Panc1 (cell line): ENCODE measurements around the gene GPAM. TPM values are rescaled to one million over a fixed set of nuclear protein-coding genes. Genes with fewer than 3 reads are reported as not detected.
"Not testable (repeated sequence)": the region's sequence is repeated elsewhere in the genome, so short reads cannot be mapped to it uniquely, and the experiment has no call there.

Experiments used
- ATAC-seq: fragments of 200-7000 bp; cut with Tn5 transposase; 2 replicates; pipeline ENCODE4 v1.9.1; 2020; ENCODE audit warnings: mild to moderate bottlenecking, moderate library complexity
- BruUV-seq: library from RNA; stranded (reverse); fragments of 400-500 nt; replicated peaks from 2 replicates; lab custom pipeline; 2021; lab: Mats Ljungman, UMichigan
- CTCF ChIA-PET: fragments of 300-600 bp; sonication (Branson Sonifier 250); formaldehyde crosslinking; loops from one replicate; lab custom pipeline; 2022; ENCODE audit warnings: antibody characterized with exemption; lab: Charles Lee
- POLR2A ChIA-PET: fragments of 300-600 bp; sonication (Branson Sonifier 250); formaldehyde crosslinking; loops from one replicate; lab custom pipeline; 2022; ENCODE audit warnings: antibody characterized with exemption; lab: Charles Lee
- DNase-seq: peaks from one replicate; pipeline ENCODE4 v3.0.0-alpha.2; 2010; ENCODE audit warnings: low read depth, low spot score
- H3K27ac ChIP-seq: 2 replicates; pipeline ENCODE4 v1.5.1; 2011; ENCODE audit warnings: mild to moderate bottlenecking, low read length, inconsistent platforms
- H3K27me3 ChIP-seq: fragments of 200-500 bp; sonication (Bioruptor generic); 2 replicates; pipeline ENCODE4 v1.6.0; 2014; ENCODE audit warnings: low read length, inconsistent platforms; ENCODE audit not compliant: control insufficient read depth, insufficient read depth
- H3K36me3 ChIP-seq: fragments of 200-500 bp; sonication (Bioruptor generic); 2 replicates; pipeline ENCODE4 v1.5.1; 2014; ENCODE audit warnings: inconsistent platforms, mild to moderate bottlenecking, low read length, moderate library complexity; ENCODE audit not compliant: control insufficient read depth, insufficient read depth
- H3K4me1 ChIP-seq: 2 replicates; pipeline ENCODE4 v1.5.1; 2011; ENCODE audit warnings: inconsistent platforms, mild to moderate bottlenecking, low read length, moderate library complexity; ENCODE audit not compliant: control insufficient read depth, insufficient read depth
- H3K4me3 ChIP-seq, 2 experiments: 2 replicates each; pipeline ENCODE4 v1.5.1; 2011 to 2012; ENCODE audit warnings: low read depth in 2 of 2, low read length in 2 of 2, mild to moderate bottlenecking in 2 of 2, inconsistent platforms in 1 of 2, moderate library complexity in 1 of 2
- H3K9me3 ChIP-seq: fragments of 200-500 bp; sonication (Bioruptor generic); 2 replicates; pipeline ENCODE4 v1.5.1; 2014; ENCODE audit warnings: low read depth, mild to moderate bottlenecking, inconsistent platforms, low read length, moderate library complexity; ENCODE audit not compliant: control insufficient read depth, insufficient read depth
- POLR2AphosphoS5 ChIP-seq: IDR thresholded peaks from 2 replicates; pipeline ENCODE4 v1.6.1; 2012; ENCODE audit warnings: mild to moderate bottlenecking, low read depth, low read length, moderate library complexity
- SIN3A ChIP-seq: IDR thresholded peaks from 2 replicates; pipeline ENCODE4 v1.6.1; 2012; ENCODE audit warnings: low read depth, mild to moderate bottlenecking, low read length, moderate library complexity, borderline replicate concordance; ENCODE audit not compliant: insufficient read depth
- TCF7L2 ChIP-seq: IDR thresholded peaks from 2 replicates; pipeline ENCODE4 v1.6.1; 2011; ENCODE audit warnings: mild to moderate bottlenecking, low read depth, low read length, inconsistent platforms
- in situ Hi-C: cut with HindIII; loops from 2 replicates; pipeline ENCODE4 v1.10.0; 2016; ENCODE audit warnings: low sequenced_read_pairs, low pct_unique_long_range_greater_than_20kb
- intact Hi-C: fragments of 100-400 bp; cut with micrococcal nuclease; formaldehyde crosslinking; loops from one replicate; pipeline ENCODE4 v1.10.0; 2022; ENCODE audit not compliant: unreplicated experiment
- total RNA-seq: library from RNA; stranded (reverse); gene quantifications from one replicate; pipeline ENCODE4 v1.2.1, GENCODE V29; 2021; ENCODE audit not compliant: unreplicated experiment
- TF ChIP-seq, protein P1 (sequence below), 2 experiments: IDR thresholded peaks; 2 replicates each; pipeline ENCODE4 v1.6.1; 2011 to 2012; ENCODE audit warnings: low read depth in 2 of 2, control low read depth in 1 of 2, low read length in 1 of 2, mild to moderate bottlenecking in 1 of 2, moderate library complexity in 1 of 2; ENCODE audit not compliant: insufficient read depth in 1 of 2
- TF ChIP-seq, protein P2 (sequence below): fragments of 450-650 bp; IDR thresholded peaks from 2 replicates; pipeline ENCODE4 v1.5.1; 2017; ENCODE audit warnings: mild to moderate bottlenecking

The GPAM gene
- total RNA-seq, 1 experiment from 2014 or later = 8.0 TPM

DNA sequence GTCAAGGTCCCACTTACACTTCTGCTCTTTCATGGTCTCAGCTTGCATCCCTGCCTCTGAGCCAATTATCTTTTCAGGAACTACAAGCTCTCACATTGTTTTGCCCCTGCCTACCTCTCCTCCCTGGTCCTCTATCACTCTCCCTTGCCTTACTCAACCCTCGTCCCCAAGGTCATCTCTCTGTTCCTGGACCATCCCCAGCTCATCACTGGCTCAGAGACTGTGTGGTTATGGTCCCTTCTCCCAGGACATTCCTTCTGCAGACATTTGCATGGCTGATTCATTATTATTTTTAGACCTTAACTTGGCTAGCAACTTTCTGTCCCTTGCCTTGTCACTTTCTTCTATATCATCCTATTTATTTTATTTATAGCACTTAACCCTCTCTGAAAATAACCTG, 17.8 kb upstream of the GPAM start:
- H3K4me3 ChIP-seq = no peak overlapping the region
- no peak for ATAC-seq
- no peak for DNase-seq
- POLR2A ChIA-PET = no interaction called here
- peaks cover 4% of the 10 kb centered on the region; the same call in 1 of the 2 replicates for H3K27me3 ChIP-seq
- CTCF ChIA-PET = no interaction called here
- TF ChIP-seq TCF7L2 = no peak
- no peak for TF ChIP-seq SIN3A
- no peak for TF ChIP-seq POLR2AphosphoS5
- TF ChIP-seq, protein P1, sequence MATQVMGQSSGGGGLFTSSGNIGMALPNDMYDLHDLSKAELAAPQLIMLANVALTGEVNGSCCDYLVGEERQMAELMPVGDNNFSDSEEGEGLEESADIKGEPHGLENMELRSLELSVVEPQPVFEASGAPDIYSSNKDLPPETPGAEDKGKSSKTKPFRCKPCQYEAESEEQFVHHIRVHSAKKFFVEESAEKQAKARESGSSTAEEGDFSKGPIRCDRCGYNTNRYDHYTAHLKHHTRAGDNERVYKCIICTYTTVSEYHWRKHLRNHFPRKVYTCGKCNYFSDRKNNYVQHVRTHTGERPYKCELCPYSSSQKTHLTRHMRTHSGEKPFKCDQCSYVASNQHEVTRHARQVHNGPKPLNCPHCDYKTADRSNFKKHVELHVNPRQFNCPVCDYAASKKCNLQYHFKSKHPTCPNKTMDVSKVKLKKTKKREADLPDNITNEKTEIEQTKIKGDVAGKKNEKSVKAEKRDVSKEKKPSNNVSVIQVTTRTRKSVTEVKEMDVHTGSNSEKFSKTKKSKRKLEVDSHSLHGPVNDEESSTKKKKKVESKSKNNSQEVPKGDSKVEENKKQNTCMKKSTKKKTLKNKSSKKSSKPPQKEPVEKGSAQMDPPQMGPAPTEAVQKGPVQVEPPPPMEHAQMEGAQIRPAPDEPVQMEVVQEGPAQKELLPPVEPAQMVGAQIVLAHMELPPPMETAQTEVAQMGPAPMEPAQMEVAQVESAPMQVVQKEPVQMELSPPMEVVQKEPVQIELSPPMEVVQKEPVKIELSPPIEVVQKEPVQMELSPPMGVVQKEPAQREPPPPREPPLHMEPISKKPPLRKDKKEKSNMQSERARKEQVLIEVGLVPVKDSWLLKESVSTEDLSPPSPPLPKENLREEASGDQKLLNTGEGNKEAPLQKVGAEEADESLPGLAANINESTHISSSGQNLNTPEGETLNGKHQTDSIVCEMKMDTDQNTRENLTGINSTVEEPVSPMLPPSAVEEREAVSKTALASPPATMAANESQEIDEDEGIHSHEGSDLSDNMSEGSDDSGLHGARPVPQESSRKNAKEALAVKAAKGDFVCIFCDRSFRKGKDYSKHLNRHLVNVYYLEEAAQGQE (IDR thresholded peaks at IDR 0.05; ENCODE audit: insufficient read depth in 1 of 2, low read depth in 2 of 2, low read length in 1 of 2) = no peak
- TF ChIP-seq, protein P2, sequence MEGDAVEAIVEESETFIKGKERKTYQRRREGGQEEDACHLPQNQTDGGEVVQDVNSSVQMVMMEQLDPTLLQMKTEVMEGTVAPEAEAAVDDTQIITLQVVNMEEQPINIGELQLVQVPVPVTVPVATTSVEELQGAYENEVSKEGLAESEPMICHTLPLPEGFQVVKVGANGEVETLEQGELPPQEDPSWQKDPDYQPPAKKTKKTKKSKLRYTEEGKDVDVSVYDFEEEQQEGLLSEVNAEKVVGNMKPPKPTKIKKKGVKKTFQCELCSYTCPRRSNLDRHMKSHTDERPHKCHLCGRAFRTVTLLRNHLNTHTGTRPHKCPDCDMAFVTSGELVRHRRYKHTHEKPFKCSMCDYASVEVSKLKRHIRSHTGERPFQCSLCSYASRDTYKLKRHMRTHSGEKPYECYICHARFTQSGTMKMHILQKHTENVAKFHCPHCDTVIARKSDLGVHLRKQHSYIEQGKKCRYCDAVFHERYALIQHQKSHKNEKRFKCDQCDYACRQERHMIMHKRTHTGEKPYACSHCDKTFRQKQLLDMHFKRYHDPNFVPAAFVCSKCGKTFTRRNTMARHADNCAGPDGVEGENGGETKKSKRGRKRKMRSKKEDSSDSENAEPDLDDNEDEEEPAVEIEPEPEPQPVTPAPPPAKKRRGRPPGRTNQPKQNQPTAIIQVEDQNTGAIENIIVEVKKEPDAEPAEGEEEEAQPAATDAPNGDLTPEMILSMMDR = no peak
- no peaks in the 10 kb centered on the region for H3K36me3 ChIP-seq
- H3K27ac ChIP-seq = no peak overlapping the region
- intact Hi-C loops (no loop called here), in situ Hi-C loops (no loop called here)
- no TSS peak for BruUV-seq
- H3K4me1 ChIP-seq = no peaks in the 10 kb centered on the region
- no peaks in the 10 kb centered on the region for H3K9me3 ChIP-seq

DNA sequence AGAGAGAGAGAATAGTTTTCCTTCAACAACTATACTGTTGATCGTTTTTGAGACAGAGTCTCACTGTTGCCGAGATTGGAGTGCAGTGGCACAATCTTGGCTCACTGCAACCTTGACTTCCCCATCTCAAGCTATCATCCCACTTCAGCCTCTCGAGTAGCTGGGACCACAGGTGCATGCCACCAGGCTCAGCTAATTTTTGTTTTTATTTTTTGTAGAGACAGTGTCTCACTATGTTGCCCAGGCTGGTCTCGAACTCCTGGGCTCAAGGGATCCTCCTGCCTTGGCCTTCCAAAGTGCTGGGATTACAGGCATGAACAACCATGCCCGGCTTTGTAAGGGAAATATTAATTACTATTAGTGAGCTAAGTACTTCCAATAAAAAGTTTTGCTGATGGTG, 16.7 kb upstream of the GPAM start:
- intact Hi-C loops, H3K27ac ChIP-seq, H3K9me3 ChIP-seq, H3K36me3 ChIP-seq, ATAC-seq, CTCF ChIA-PET, H3K27me3 ChIP-seq, POLR2A ChIA-PET, in situ Hi-C loops, H3K4me3 ChIP-seq, H3K4me1 ChIP-seq, DNase-seq, BruUV-seq: not testable (repeated sequence)

DNA sequence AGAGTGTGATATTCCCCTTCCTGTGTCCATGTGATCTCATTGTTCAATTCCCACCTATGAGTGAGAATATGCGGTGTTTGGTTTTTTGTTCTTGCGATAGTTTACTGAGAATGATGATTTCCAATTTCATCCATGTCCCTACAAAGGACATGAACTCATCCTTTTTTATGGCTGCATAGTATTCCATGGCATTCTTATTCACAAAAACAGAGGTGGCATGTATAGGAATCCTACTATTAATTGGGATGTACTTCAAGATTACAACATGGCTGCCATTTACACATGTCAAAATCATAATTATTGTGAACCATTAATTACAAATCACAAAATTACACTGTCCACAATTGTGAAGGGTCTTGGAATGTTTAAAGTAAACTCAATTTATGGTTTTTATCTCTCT, 14.1 kb upstream of the GPAM start:
- POLR2A ChIA-PET, H3K27me3 ChIP-seq, H3K9me3 ChIP-seq, H3K36me3 ChIP-seq, CTCF ChIA-PET, BruUV-seq, H3K4me1 ChIP-seq, intact Hi-C loops, ATAC-seq, H3K27ac ChIP-seq, in situ Hi-C loops, DNase-seq, H3K4me3 ChIP-seq: not testable (repeated sequence)
